GM21515 (cell line): ENCODE results near the gene UST.
"Not testable (repeated sequence)": the region's sequence is repeated elsewhere in the genome, so short reads cannot be mapped to it uniquely, and the experiment has no call there.

Source experiments
- ATAC-seq: cut with Tn5 transposase; IDR thresholded peaks from one replicate; pipeline ENCODE4 v1.9.1; 2021; ENCODE audit not compliant: unreplicated experiment

Gene UST

DNA sequence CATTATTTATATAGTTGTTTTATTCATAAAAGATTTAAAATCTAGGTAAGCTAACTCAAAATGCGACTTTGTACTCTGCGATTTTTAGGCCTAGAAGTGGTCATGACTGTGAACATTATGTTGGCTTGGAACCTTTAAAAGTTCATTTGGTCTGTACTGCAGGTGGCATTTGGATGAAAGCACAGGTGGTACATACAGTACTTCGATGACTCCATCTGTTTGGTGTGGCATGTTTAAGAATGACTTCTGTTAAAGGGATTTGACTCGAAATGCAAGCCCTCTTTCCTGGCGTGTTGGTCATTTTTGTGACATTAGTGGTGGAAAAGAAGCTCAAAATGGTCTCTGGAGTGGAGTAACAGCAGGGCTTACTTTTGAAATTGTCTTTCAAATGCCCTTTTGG lies 118.1 kb downstream of the UST start:
- no peak for ATAC-seq

DNA sequence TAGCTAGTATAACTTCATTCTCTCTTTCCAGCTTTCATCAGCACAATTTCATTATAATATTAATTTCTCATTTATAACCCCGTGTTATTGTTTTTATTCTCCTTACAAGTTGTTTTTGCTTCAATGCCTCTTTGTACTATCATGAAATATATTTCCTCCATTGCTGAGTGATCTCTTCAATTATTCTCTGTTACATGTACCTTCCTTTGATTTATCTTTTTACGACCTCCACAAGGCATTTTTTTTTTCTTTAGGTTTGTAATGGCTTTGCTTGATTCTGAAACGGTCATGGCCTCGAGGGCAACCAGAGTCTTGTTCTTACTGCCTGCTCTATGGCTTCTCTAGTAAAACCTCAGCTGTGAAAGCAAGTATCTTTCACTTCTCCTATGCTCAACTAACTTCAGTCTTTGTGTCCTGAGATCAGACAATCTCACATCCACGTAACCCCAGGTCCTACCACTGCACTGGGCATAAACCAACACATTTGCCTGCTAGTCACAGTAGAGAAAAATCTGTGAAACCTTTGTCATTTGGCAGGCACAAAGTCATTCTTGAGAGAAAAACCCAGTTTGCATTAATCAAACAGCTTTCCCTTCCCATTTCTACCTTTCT lies 119.9 kb downstream of the UST start:
- ATAC-seq = peak; percentile 99

DNA sequence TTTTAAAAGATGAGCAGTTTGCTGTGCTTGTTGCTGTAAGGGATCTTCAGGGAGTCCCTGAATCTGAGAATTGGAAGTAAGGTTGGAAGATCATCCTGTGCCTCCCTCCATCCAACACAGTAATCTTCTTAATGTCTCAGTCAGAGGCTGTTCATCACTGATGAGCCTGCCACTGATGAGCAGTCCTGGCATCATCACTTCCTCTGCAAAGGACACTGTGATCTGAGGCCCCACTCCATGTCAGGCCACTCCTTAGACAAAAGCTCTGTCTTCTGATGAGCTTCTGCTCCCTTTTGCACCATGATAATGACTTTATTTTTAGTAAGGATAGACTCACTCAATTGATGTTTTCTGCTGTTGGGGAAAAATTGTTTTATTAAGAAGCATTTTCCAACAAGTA lies 121.0 kb downstream of the UST start:
- no peak for ATAC-seq

DNA sequence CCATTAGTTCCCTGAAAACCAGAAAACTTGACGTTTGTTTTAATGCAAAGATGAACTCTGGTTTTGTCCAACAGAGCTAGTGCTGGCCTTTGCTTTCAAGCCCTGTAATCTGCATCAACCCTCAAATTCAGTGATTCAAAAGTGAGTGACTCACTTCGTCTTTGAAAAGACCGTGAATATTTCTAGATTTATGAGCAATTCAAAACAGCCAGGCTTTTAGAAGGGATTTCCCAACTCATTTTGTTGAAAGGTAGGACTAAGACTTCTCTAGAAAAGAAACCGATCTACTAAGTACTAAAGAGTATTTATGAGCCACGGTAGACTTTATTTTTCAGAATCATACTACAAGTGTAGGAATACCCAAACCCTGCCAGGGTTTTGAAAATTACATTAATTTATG lies 121.5 kb downstream of the UST start:
- no peak for ATAC-seq

DNA sequence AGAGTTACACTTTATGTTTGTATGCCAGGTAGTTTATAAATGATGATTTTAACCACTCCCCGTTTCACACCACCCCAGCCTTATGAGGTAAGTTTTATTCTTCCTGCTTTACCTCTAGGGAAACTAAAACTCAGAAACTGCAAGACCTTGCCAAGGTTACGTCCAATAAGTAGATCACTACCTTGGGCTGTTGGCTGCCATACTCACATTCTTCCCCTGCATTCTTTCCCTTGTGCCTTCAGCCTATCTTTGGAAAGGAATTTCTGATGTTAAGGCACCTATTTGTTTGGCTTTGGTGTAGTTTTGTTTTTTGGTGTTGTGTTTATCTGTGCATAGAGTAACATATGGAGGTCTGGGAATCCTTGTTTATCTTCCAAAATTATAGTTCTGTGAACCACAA lies 122.1 kb downstream of the UST start:
- no peak for ATAC-seq

DNA sequence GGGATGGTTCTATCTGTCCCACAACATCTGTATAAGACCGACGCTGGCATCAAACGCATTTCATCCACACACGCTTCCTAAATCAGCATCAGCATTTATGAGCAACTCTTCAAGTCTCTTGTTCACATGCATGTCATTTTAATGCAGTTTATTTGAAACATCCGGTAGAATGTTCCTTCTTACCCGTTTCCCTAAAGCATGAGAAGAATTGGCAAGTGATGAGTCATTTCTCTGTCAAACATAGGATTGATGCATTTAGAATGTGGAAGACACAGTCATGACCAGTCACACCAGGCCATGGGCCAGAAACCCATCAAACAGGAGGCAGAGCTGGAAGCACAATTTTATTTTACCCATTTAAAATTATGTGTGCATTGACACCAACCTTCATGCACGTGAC lies 122.8 kb downstream of the UST start:
- ATAC-seq = no peak

DNA sequence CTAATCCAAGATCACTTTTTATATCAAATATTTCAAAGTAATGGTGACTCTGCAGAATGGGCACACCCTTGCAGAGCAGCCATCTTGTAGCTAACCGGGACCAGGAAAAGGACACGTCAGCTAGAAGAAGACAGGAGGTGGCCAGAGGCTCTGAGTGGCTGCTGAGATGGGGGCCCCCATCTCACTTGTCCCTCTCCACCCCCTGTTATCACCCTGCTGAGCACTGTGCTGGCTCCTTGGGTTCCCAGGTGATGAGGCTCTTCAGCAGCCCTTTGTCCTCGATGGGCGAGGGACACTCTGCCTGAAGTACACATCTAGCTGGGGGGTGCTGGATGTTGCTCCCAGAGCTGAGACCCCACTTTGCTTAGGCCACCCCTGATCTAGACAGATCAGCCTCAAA lies 126.3 kb downstream of the UST start:
- no peak for ATAC-seq

DNA sequence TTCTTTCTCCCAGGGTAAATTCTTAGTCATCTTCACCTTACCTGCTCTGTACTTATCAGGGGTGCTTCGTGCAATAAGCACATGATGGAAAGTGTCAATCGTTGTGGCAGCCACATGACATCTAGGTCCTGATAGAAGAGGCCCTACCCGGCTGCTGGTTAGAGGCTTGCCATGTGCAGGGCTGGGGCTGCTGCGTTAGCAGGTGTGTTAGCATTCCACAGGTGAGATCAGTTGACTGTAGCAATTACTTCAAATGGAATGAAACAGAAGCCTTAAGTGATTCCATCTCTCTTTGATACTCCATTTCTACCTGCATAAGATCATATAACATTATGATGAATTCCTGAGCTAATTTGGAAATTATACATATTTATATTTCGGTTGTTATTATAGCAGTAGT lies 127.0 kb downstream of the UST start:
- no peak for ATAC-seq

DNA sequence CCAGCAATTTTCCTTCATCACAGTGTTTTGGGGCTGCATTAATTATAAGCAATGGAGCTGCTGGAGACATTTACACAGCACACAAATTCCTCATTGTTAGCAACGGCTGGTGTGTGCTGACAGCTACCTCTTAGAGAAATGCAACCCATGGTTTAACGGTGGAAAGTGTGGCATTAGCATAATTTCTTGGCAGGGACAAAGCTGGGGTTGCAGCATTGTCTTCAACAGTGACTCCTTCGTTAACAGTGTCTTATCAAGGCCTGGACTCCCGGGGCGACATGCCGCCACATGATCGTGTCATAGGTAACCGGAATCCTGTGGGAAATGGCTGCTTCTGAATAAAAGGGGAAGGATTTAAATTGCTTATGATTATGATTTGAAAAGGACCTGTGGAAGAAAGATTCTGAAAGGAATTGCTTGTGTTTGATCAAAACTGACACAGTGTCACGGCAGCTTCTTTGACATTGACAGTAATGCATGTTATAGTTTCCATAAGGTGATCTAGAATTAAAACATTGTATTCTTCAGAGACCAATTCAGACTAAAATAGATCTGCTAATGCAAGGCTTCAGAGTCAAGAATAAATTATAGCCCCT lies 128.0 kb downstream of the UST start:
- no peak for ATAC-seq

DNA sequence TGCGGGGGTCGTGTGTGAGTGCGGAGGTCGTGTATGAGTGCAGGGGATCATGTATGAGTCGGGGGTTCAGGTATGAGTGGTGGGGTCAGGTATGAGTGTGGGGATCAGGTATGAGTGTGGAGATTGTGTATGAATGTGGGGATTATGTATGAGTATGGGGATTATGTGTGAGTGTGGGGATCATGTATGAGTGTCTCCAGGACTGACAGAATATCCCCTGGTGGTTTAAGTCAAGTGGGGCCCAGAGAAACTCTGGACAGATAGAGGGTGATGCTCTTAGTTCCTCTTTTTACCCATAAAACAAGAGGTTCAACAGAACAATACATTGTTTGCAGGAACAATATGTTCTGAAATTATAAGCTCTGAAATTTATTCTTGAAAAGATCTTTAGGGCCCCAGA lies 131.9 kb downstream of the UST start:
- no peak for ATAC-seq

DNA sequence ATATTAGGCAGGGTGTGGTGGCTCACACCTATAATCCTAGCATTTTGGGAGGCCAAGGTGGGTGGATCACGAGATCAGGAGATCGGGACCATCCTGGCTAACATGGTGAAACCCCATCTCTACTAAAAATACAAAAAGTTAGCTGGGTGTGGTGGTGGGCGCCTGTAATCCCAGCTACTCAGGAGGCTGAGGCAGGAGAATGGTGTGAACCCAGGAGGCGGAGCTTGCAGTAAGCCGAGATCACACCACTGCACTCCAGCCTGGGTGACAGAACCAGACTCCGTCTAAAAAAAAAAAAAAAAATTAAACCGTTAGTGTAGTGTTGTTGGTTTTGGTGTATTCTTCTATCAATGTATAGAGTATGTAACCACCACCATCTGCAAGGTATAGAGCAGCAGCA lies 133.9 kb downstream of the UST start:
- not testable (repeated sequence) for ATAC-seq

DNA sequence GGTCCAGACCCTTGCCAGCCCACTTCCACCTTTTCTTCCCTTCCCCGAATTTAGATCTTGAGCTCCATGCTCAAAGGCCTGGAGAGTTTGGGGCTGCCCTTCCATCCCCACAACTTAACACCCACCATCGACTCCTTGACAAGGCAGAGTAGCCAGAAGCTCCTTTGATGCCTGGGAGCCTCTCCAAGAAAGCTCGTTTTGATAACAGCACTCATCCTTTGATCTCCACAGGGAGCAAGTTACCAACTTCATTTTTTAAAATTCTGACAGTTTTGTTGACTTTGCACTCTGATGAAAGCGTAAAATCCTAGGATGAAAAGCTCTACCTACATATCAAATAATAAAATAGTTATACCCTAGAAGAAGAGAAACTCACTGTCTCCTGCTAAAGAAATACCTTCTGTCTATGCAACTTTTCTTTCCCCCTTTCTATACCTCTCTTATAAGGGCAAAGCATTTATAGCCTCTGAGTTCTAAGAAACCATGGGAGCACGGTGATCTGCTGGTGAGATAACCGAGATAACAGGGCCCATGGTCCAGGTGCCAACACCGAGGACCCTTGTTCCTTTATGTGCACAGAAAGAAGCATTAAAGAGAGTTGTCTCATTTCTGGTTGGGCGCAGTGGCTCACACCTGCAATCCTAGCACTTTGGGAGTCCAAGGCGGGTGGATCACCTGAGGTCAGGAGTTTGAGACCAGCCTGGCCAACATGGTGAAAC lies 134.9 kb downstream of the UST start:
- no peak for ATAC-seq

DNA sequence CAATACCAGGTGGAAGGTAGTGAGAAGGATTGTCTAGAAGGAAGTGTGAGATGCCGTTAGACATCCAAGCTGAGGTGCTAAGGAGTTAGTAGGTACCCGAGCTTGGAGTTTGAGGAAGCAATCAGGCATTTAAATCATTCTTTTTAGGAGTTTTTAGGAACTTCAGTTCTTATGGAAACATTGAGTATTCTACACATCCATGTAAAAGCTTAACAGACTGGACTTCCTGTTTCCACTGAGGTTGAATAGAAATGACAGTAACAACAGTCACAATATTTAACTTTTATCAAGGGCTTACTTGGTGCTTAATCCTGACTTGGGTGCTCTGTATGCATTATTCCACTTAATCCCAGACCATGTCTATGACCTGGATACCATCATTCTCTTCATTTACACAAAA lies 136.4 kb downstream of the UST start:
- ATAC-seq = no peak

DNA sequence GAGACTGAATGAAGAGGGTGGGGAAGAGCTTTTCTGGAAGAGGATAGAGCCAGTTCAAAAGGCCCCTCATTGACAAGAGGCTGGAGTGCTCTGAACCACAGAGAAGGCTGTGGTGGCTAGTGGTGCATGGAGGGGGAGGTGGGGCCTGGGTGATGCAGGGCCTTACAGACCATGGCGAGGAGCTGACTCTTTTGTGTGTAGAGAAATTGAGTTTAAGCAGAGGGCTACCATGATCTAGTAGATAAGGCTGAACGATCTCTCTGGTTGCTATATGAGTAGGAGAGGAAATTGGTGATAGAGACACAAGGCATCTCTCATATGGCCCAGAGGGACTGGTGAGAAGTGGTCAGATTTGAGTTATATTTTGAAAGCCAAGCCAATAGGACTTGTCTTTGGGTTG lies 137.6 kb downstream of the UST start:
- no peak for ATAC-seq

DNA sequence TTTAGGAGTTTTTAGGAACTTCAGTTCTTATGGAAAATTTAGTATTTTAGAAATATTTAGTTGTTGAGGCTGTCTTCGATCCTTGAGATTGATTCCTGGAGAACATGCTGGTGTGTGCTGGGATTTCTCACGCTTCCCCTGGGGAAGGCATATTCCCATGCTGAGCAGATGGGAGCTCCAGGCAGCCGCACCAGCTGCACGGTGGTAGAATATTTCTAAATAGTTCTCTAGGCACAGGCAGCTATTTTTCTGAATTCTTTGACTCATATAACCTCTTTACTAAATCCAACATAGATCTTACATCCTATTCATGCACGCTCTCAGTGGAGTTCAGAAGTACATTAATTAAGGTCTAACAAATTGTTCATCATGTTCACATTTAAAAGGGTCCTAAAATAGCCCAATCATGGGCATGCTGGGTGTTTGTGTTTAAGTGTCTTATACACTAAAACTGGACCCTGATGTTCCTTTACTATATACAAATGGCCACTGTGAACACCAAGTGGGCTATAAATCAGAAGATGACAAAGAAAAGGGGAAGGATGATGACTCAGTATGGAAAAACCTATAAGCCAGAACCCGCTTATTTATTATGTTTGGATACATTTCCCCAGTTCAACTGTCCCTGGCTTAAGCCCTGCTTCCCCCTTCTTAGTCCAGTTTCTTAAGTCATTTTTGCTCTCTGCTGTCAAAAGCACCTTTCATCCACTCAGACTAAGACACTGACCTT lies 138.5 kb downstream of the UST start:
- ATAC-seq = no peak

DNA sequence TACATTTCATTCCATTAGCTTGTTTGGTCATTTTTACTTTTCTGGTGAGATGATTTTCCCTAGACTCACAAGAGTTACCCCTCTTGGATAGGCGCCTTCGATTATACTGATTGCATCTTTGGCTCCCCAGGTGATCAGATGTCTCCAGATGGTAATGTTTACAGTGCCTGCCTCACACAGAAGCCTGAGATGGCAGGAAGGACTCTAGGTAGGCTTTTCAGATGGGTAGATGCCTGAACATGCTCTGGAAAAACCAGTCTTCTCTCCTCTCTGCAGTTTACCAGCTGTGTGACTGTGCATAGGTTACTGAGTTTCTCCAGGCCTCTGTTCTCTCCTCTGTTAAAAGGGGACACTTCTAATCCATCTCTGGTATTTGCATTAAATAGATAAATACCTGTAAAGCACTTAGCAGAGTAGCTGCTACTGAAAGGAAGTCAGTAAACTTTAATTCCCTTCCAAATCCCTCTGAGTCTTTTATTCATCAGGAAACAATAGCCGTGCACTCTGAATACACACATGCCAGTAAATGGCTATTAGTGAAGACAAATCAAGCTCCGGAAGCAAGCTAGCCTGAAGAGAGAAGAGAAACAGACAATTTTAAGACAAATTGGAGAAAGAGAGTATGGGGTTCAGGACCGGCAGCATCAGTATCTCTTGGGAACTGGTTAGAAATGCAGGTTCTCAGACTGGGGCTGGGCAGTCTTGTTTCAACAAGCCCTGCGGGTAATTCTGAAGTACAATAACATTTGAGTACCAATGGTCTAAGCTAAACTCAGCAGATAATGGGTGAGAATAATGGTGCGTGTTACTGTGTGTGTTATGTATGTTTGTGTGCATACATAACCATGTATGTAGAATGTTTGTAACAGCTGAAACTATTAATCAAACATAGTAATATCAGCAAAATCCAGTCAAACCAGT lies 139.4 kb downstream of the UST start:
- no peak for ATAC-seq

DNA sequence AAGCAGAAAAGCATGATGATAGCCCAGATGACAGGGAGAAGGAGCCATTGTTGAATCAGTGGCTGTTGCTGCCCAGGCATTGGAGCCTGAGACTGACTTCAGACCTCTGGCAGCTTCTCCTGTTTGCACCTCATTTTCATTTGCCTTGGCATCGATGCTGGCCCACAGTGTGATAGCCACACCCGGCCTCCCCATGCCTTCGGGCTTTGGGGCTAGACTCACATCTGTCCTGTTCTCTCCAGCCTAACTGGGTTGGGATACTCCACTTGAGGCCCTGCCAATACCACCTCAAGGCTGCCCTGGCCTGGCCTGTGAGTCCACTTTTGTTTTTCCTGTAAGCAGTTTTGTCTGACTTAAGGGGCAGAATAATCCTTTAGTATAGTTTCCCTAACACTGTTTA lies 140.4 kb downstream of the UST start:
- ATAC-seq = no peak

DNA sequence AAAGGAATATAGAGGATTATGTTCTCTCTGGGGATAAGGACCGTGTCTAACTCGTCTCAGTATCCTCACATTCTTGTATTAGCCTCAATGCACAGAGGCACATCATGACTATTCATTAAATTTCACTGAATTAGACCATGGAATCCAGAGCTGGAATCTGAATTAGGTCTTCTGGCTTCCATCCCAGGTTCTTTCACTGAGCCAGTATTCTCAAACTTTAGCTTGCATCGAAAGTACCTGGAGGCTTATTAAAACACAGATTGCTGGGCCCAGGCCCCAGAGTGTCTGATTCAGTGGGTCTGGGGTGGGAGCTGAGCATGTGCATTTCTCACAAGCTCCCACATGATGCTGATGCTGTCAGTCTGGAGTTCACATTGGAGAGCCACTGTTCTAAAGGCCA lies 142.0 kb downstream of the UST start:
- no peak for ATAC-seq

DNA sequence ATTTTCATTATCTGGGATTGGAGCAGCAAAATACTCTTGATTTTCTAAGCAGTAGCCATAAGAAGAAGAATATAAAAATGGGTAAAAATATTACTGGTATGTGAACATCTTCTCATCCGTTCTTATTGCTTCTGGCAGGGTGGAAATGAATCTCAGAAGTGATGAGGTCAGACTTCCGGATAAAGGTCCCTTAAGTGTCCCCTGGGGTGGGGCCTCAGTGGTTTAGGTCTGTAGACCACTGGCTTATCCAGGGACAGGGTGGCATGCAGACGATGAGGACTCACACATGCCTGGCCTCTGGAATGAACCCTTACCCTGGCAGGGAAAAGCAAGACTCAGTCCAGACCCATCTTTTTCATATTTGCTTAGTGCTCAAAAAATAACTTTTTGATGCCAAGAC lies 143.3 kb downstream of the UST start:
- no peak for ATAC-seq

DNA sequence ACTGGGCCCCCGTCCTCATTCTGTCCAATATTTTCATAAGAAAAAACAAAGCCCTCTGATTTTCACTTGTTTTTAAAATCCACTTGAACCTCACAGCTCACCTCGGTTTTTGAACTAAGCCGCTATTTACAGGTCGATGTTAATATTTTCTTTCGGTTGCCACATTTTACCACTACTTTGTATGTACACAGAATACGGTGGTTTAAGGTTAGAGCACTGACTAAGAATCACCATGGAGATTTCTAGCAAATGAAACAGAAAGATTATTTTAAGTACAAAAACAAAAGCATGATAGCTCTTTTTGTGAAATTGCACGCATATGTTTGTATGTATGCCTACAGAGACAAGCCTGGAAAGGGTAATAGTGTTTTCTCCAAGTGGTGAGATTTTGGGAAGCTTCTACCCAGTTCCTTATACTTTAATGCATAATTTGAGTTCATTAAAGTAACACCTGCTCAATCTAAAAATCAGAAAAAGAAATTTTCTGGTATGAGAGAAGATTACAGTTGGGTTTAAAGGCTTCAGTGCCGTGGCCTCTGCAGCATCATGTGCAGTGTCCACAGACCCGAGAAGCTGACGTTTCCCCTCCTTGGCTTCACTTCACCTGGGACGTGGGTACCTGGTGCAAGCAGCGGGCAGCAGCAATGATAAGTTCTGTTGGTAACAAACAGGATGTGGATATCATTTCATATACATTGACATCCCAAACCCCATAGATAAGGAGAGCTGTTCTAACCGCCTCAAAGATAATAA lies 144.0 kb downstream of the UST start:
- no peak for ATAC-seq
